Calu3 (cell line): ENCODE results near the gene ZNF444. TPM values are rescaled to one million over a fixed set of nuclear protein-coding genes. Genes with fewer than 3 reads are reported as not detected.
"Not testable (repeated sequence)": the region's sequence is repeated elsewhere in the genome, so short reads cannot be mapped to it uniquely, and the experiment has no call there.

Experiments
- BruUV-seq: library from RNA; stranded (reverse); fragments of 400-500 nt; replicated peaks from 2 replicates; lab custom pipeline; 2021; lab: Mats Ljungman, UMichigan
- CTCF ChIA-PET: fragments of 300-600 bp; sonication (Branson Sonifier 250); formaldehyde crosslinking; loops from one replicate; lab custom pipeline; 2022; ENCODE audit warnings: antibody characterized with exemption; lab: Charles Lee
- DNase-seq: peaks from one replicate; pipeline ENCODE4 v3.0.0; 2022
- H3K27ac Mint-ChIP-seq: one replicate; pipeline ENCODE4 v1.8.0; 2022; ENCODE audit warnings: mixed read lengths; ENCODE audit not compliant: unreplicated experiment
- H3K27me3 Mint-ChIP-seq: one replicate; pipeline ENCODE4 v1.8.0; 2022; ENCODE audit warnings: mixed read lengths; ENCODE audit not compliant: unreplicated experiment
- H3K36me3 Mint-ChIP-seq: one replicate; pipeline ENCODE4 v1.8.0; 2022; ENCODE audit warnings: mild to moderate bottlenecking, moderate library complexity, mixed read lengths; ENCODE audit not compliant: insufficient read depth, unreplicated experiment
- H3K4me1 Mint-ChIP-seq: one replicate; pipeline ENCODE4 v1.8.0; 2022; ENCODE audit warnings: mild to moderate bottlenecking, low read depth, mixed read lengths; ENCODE audit not compliant: unreplicated experiment
- H3K4me3 Mint-ChIP-seq: one replicate; pipeline ENCODE4 v1.8.0; 2022; ENCODE audit warnings: mild to moderate bottlenecking, low read depth, moderate library complexity, mixed read lengths; ENCODE audit not compliant: unreplicated experiment
- H3K9me3 Mint-ChIP-seq: one replicate; pipeline ENCODE4 v1.8.0; 2022; ENCODE audit warnings: low read depth, mixed read lengths; ENCODE audit not compliant: unreplicated experiment
- CTCF ChIP-seq: fragments of 200-600 bp; IDR thresholded peaks from one replicate; pipeline ENCODE4 v1.8.0; 2022; ENCODE audit warnings: antibody characterized with exemption; ENCODE audit not compliant: unreplicated experiment
- intact Hi-C: fragments of 100-400 bp; cut with micrococcal nuclease; formaldehyde crosslinking; loops from one replicate; pipeline ENCODE4 v1.10.0; 2022; ENCODE audit not compliant: unreplicated experiment
- total RNA-seq: library from RNA; stranded (reverse); gene quantifications from 2 replicates; pipeline ENCODE4 v1.2.3, GENCODE V29; 2022

Gene ZNF444
- total RNA-seq, 1 experiment from 2014 or later: 78.6 TPM

GRCh38 chr19:56209091-56209490 is 68.0 kb downstream of the ZNF444 start:
- no TSS peak for BruUV-seq
- Mint-ChIP-seq H3K27ac (no peak overlapping the region), H3K27me3 (peaks cover 68% of the 10 kb centered on the region), H3K4me3 (no peak overlapping the region), H3K36me3 (no peaks in the 10 kb centered on the region), H3K4me1 (no peaks in the 10 kb centered on the region), H3K9me3 (peaks cover 2% of the 10 kb centered on the region)
- no peak for TF ChIP-seq CTCF
- intact Hi-C loops: no loop called here
- DNase-seq: no peak
- CTCF ChIA-PET: no interaction called here

- BruUV-seq, H3K9me3 Mint-ChIP-seq, CTCF ChIA-PET, intact Hi-C loops, DNase-seq, H3K4me1 Mint-ChIP-seq, H3K4me3 Mint-ChIP-seq, H3K27ac Mint-ChIP-seq, H3K36me3 Mint-ChIP-seq: not testable (repeated sequence)
- H3K27me3 Mint-ChIP-seq: peaks cover 76% of the 10 kb centered on the region
These were observed 68.9 kb downstream of the ZNF444 start for GRCh38 chr19:56210036-56210435.

Other genes with a start within 250 kb of the ZNF444 start
- not detected in 2 replicates for gene NLRP13, start 209.0 kb upstream of the ZNF444 start, total RNA-seq
- not detected in 2 replicates for gene NLRP8, start 193.5 kb upstream of the ZNF444 start, total RNA-seq
- not detected in 2 replicates for gene NLRP5, start 154.5 kb upstream of the ZNF444 start, total RNA-seq
- 68.5 and 77.3 TPM in 2 replicates for gene ZNF787, start 20.0 kb upstream of the ZNF444 start, total RNA-seq
- gene GALP, start 34.7 kb downstream of the ZNF444 start, total RNA-seq: not detected in 2 replicates
- gene ZSCAN5B, start 56.5 kb downstream of the ZNF444 start, total RNA-seq: not detected in 2 replicates
- not detected in 2 replicates for gene ZSCAN5C, start 61.0 kb downstream of the ZNF444 start, total RNA-seq
- gene EDDM13, start 131.5 kb downstream of the ZNF444 start, total RNA-seq: not detected in 2 replicates
- gene ZSCAN5A, start 173.6 kb downstream of the ZNF444 start, total RNA-seq: 13.5 and 14.9 TPM in 2 replicates